ENCODE measurements around the gene KCP. TPM values are rescaled to one million over a fixed set of nuclear protein-coding genes. Genes with fewer than 3 reads are reported as not detected.

The KCP gene
- total and polyA plus RNA-seq, 8 donors = 0.73 to 2.3 (median 1.6) TPM; not detected in 5

DNA sequence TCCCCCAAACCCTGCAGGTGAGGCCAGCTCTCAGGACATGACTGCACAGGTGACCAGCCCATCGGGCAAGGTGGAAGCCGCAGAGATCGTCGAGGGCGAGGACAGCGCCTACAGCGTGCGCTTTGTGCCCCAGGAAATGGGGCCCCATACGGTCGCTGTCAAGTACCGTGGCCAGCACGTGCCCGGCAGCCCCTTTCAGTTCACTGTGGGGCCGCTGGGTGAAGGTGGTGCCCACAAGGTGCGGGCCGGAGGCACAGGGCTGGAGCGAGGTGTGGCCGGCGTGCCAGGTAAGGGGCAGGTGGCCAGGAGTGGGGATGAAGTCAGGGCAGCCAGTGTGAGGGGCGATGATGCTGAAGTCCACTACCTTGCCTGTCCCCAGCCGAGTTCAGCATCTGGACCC is 56.1 kb downstream of the KCP start:
- Histone ChIP-seq H3K9me3 (no peaks in the 10 kb centered on the region), H3K4me3 (no peak overlapping the region), H3K27ac (no peak overlapping the region), H3K4me1 (peaks cover 5 to 12% (median 10%) of the 10 kb centered on the region in 4 donors), H3K36me3 (peaks cover 0 to 82% (median 67%) of the 10 kb centered on the region in 4 donors), H3K27me3 (no peaks in the 10 kb centered on the region)
- 86 to 93% (median 91%) methylated on average over 20 to 21 of the region's 21 CpGs for WGBS, 5 donors
- intact Hi-C loops (cut with DNase I; ENCODE audit: low total_unique reads) = no loop called here
- no peak for DNase-seq
- TF ChIP-seq, protein P1, sequence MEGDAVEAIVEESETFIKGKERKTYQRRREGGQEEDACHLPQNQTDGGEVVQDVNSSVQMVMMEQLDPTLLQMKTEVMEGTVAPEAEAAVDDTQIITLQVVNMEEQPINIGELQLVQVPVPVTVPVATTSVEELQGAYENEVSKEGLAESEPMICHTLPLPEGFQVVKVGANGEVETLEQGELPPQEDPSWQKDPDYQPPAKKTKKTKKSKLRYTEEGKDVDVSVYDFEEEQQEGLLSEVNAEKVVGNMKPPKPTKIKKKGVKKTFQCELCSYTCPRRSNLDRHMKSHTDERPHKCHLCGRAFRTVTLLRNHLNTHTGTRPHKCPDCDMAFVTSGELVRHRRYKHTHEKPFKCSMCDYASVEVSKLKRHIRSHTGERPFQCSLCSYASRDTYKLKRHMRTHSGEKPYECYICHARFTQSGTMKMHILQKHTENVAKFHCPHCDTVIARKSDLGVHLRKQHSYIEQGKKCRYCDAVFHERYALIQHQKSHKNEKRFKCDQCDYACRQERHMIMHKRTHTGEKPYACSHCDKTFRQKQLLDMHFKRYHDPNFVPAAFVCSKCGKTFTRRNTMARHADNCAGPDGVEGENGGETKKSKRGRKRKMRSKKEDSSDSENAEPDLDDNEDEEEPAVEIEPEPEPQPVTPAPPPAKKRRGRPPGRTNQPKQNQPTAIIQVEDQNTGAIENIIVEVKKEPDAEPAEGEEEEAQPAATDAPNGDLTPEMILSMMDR (IDR thresholded peaks at IDR 0.05) = no peak
- no peak for TF ChIP-seq POLR2A (IDR thresholded peaks at IDR 0.05)
- TF ChIP-seq POLR2AphosphoS5 (IDR thresholded peaks at IDR 0.05) = no peak
- no peak for TF ChIP-seq EP300 (IDR thresholded peaks at IDR 0.05)

DNA sequence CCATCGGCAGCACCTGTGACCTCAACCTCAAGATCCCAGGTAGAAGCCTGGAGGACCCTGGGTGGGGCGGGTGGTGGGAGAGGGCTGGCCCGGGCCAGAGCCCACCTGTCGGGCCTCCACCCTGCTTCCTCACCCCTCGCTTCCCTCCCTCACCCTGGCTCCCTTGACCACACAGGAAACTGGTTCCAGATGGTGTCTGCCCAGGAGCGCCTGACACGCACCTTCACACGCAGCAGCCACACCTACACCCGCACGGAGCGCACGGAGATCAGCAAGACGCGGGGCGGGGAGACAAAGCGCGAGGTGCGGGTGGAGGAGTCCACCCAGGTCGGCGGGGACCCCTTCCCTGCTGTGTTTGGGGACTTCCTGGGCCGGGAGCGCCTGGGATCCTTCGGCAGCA is 56.7 kb downstream of the KCP start:
- H3K9me3 ChIP-seq = no peaks in the 10 kb centered on the region
- no peak overlapping the region for H3K4me3 ChIP-seq
- TF ChIP-seq POLR2A (IDR thresholded peaks at IDR 0.05) (no peak), EP300 (IDR thresholded peaks at IDR 0.05) (no peak), POLR2AphosphoS5 (IDR thresholded peaks at IDR 0.05) (no peak)
- TF ChIP-seq, protein P1 (IDR thresholded peaks at IDR 0.05) = no peak
- intact Hi-C loops (cut with DNase I; ENCODE audit: low total_unique reads) = no loop called here
- H3K27ac ChIP-seq = no peak overlapping the region
- no peak for DNase-seq
- H3K36me3 ChIP-seq = peaks cover 0 to 87% (median 72%) of the 10 kb centered on the region in 4 donors
- H3K27me3 ChIP-seq = no peaks in the 10 kb centered on the region
- WGBS, 5 donors = 73 to 85% (median 74%) methylated on average over 20 to 23 of the region's 23 CpGs
- H3K4me1 ChIP-seq = peaks cover 2 to 6% (median 4%) of the 10 kb centered on the region in 4 donors

DNA sequence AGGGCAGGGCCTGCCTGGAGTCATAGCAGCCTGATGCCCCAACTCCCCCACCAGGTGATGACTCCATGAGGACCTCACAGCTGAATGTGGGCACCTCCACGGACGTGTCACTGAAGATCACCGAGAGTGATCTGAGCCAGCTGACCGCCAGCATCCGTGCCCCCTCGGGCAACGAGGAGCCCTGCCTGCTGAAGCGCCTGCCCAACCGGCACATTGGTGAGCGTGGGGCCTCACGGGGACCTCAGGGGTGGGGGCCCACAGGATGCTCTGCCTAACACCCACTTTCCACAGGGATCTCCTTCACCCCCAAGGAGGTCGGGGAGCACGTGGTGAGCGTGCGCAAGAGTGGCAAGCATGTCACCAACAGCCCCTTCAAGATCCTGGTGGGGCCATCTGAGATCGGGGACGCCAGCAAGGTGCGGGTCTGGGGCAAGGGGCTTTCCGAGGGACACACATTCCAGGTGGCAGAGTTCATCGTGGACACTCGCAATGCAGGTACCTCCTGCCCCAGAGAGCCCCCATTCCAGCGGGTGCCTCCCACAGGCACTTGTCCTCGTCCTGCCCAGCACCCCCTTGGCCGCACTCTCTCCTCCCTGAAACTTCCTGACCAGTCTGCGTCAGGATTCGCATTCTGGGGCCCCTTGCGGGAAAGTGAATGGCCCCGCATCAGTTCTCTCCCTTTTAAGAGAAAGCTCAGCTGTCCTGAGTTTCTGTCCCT is 57.8 kb downstream of the KCP start:
- 90 to 100% (median 91%) methylated on average over 5 to 28 of the region's 28 CpGs for WGBS, 5 donors
- DNase-seq = no peak
- Histone ChIP-seq H3K9me3 (no peaks in the 10 kb centered on the region), H3K27ac (peak overlapping the region in 1 of 5 donors; percentile 13), H3K4me1 (no peaks in the 10 kb centered on the region), H3K4me3 (no peak overlapping the region), H3K36me3 (peaks cover 0 to 95% (median 78%) of the 10 kb centered on the region in 4 donors), H3K27me3 (no peaks in the 10 kb centered on the region)
- TF ChIP-seq POLR2AphosphoS5 (IDR thresholded peaks at IDR 0.05) (no peak), POLR2A (IDR thresholded peaks at IDR 0.05) (no peak), EP300 (IDR thresholded peaks at IDR 0.05) (no peak)
- TF ChIP-seq, protein P1 (IDR thresholded peaks at IDR 0.05) = no peak
- intact Hi-C loops (cut with DNase I; ENCODE audit: low total_unique reads) = no loop called here

DNA sequence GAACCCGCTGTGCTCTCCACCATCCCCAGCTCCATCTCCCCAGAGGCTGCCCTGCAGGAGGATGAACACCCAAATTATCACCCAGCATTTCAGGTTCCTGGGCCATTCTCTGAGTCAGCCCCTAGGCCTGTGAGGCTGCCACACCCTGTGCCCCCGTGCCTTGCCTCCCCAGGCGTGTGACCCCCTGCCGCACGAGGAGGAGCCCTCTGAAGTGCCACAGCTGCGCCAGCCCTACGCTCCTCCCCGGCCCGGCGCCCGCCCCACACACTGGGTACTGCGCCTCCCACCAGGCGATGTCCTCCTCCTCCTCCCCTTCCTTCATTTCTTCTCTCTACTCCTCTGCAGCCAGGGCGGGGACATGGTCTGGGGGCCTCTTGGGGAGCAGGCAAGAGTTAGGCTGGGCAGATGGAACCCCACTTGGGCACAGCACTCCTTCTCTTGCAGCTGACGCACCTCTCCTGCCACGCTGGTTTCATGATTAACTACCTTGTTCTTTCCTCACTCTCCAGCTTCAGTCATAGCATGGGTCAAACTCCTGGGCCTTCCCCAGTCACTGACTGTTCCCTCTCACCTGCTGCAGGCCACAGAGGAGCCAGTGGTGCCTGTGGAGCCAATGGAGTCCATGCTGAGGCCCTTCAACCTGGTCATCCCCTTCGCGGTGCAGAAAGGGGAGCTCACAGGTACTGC is 60.6 kb downstream of the KCP start:
- intact Hi-C loops (cut with DNase I; ENCODE audit: low total_unique reads) = no loop called here
- H3K27ac ChIP-seq = no peak overlapping the region
- H3K27me3 ChIP-seq = no peaks in the 10 kb centered on the region
- 78 to 89% (median 85%) methylated on average over 16 to 18 of the region's 18 CpGs for WGBS, 5 donors
- peak in 1 of 2 donors; percentile 53 for DNase-seq
- TF ChIP-seq POLR2AphosphoS5 (IDR thresholded peaks at IDR 0.05) (no peak), EP300 (IDR thresholded peaks at IDR 0.05) (no peak), POLR2A (IDR thresholded peaks at IDR 0.05) (no peak)
- TF ChIP-seq, protein P1 (IDR thresholded peaks at IDR 0.05) = no peak
- H3K4me1 ChIP-seq = no peaks in the 10 kb centered on the region
- peaks cover 0 to 100% (median 80%) of the 10 kb centered on the region in 4 donors for H3K36me3 ChIP-seq
- H3K9me3 ChIP-seq = no peaks in the 10 kb centered on the region
- H3K4me3 ChIP-seq = no peak overlapping the region

All from stomach (tissue), 9 donors.